GM12865 (cell line): Measurements from ENCODE around the gene PREX1.
A peak's percentile ranks its signal among the peaks of the same experiment; 100 is the strongest.

Experiments
- DNase-seq: peaks from one replicate; pipeline ENCODE4 v3.0.0; 2010; ENCODE audit warnings: low read depth
- H3K4me3 ChIP-seq: 2 replicates; pipeline ENCODE4 v1.5.1; 2011; ENCODE audit warnings: mild to moderate bottlenecking, low read depth, low read length, control low read depth
- CTCF ChIP-seq: IDR thresholded peaks from 2 replicates; pipeline ENCODE4 v1.5.1; 2011; ENCODE audit warnings: low read length, control low read depth, low read depth, inconsistent platforms; ENCODE audit not compliant: insufficient read depth; ENCODE audit errors: missing control alignments

The PREX1 gene

GRCh38 chr20:48739395-48740291 is 88.2 kb downstream of the PREX1 start:
- no peak for TF ChIP-seq CTCF
- H3K4me3 ChIP-seq: peak overlapping the region; percentile 13

GRCh38 chr20:48738399-48739304 is 89.1 kb downstream of the PREX1 start:
- DNase-seq: peak; percentile 96
- H3K4me3 ChIP-seq: peak overlapping the region; percentile 13
- no peak for TF ChIP-seq CTCF

More at GRCh38 chr20:48739395-48740291, 88.2 kb downstream of the PREX1 start:
- peak; percentile 72 for DNase-seq

- DNase-seq: no peak
- no peak for TF ChIP-seq CTCF
- no peak overlapping the region for H3K4me3 ChIP-seq
These were observed 89.8 kb downstream of the PREX1 start for GRCh38 chr20:48738094-48738398.

GRCh38 chr20:48737434-48738093 is 90.2 kb downstream of the PREX1 start:
- no peak for DNase-seq
- no peak overlapping the region for H3K4me3 ChIP-seq
- TF ChIP-seq CTCF: no peak

GRCh38 chr20:48736636-48737035 is 91.2 kb downstream of the PREX1 start:
- DNase-seq: no peak
- no peak for TF ChIP-seq CTCF
- no peak overlapping the region for H3K4me3 ChIP-seq

GRCh38 chr20:48736231-48736630 is 91.6 kb downstream of the PREX1 start:
- DNase-seq: no peak
- no peak for TF ChIP-seq CTCF
- no peak overlapping the region for H3K4me3 ChIP-seq
